H1 (cell line): ENCODE results near the gene KCNIP2. TPM values are rescaled to one million over a fixed set of nuclear protein-coding genes. Genes with fewer than 3 reads are reported as not detected.
A peak's percentile ranks its signal among the peaks of the same experiment; 100 is the strongest.

ENCODE experiments used
- CTCF ChIA-PET: fragments of 300-600 bp; sonication (Branson Sonifier 250); formaldehyde crosslinking; loops from one replicate; lab custom pipeline; 2021; ENCODE audit not compliant: partially characterized antibody; lab: Charles Lee
- POLR2A ChIA-PET: fragments of 300-600 bp; sonication (Branson Sonifier 250); formaldehyde crosslinking; loops from one replicate; lab custom pipeline; 2021; ENCODE audit warnings: inconsistent platforms; ENCODE audit not compliant: partially characterized antibody; lab: Charles Lee
- DNase-seq, 2 experiments: peaks; one replicate each; pipeline versions ENCODE4 v3.0.0 to v3.0.0-alpha.2; 2010 to 2022; ENCODE audit warnings: low spot score in 2 of 2, low read depth in 1 of 2, mixed read lengths in 1 of 2
- FAIRE-seq: peaks from 2 replicates; lab custom pipeline; 2011; peaks lifted over from hg19 to GRCh38; lab: Jason Lieb, UNC
- H2AFZ ChIP-seq: 2 replicates; pipeline ENCODE4 v1.8.1; 2012; ENCODE audit warnings: low read length, inconsistent platforms
- H2AK5ac ChIP-seq: 2 replicates; pipeline ENCODE4 v1.6.1; 2013; ENCODE audit warnings: low read depth, low read length
- H2BK120ac ChIP-seq: replicated peaks from 2 replicates; pipeline ENCODE3; 2013; ENCODE audit warnings: low read depth, low read length, inconsistent platforms
- H2BK12ac ChIP-seq: 2 replicates; pipeline ENCODE4 v1.6.1; 2013; ENCODE audit warnings: low read depth, low read length
- H2BK15ac ChIP-seq: 2 replicates; pipeline ENCODE4 v1.6.1; 2013; ENCODE audit warnings: low read length
- H2BK20ac ChIP-seq: 2 replicates; pipeline ENCODE4 v1.6.1; 2013; ENCODE audit warnings: low read length
- H2BK5ac ChIP-seq: 2 replicates; pipeline ENCODE4 v1.6.1; 2013; ENCODE audit warnings: low read depth, low read length
- H3K14ac ChIP-seq: 2 replicates; pipeline ENCODE4 v1.6.1; 2013; ENCODE audit warnings: inconsistent platforms; ENCODE audit not compliant: insufficient read length
- H3K18ac ChIP-seq: 2 replicates; pipeline ENCODE4 v1.6.1; 2013; ENCODE audit warnings: low read length; ENCODE audit errors: extremely low read depth
- H3K23ac ChIP-seq: 2 replicates; pipeline ENCODE4 v1.6.1; 2013; ENCODE audit warnings: inconsistent platforms; ENCODE audit not compliant: insufficient read length
- H3K23me2 ChIP-seq: 2 replicates; pipeline ENCODE4 v1.6.1; 2013; ENCODE audit warnings: low read depth, low read length
- H3K27ac ChIP-seq: 2 replicates; pipeline ENCODE4 v1.6.1; 2011; ENCODE audit warnings: low read depth, low read length, inconsistent platforms
- H3K27me3 ChIP-seq, 4 experiments: replicated peaks in 1 of 4; 1 replicate in 1 of 4; 2 replicates in 3 of 4; pipeline versions ENCODE4 v1.6.1 to v1.8.1; 2011 to 2013; ENCODE audit warnings: low read length in 3 of 4, mild to moderate bottlenecking in 3 of 4, inconsistent platforms in 2 of 4, mixed read lengths in 2 of 4, moderate library complexity in 1 of 4; ENCODE audit not compliant: control insufficient read depth in 3 of 4, insufficient read depth in 3 of 4; ENCODE audit errors: extremely low read depth in 1 of 4
- H3K36me3 ChIP-seq, 4 experiments: 2 replicates each; pipeline versions ENCODE4 v1.6.1 to v1.8.1; 2011 to 2013; ENCODE audit warnings: mild to moderate bottlenecking in 4 of 4, low read length in 3 of 4, moderate library complexity in 2 of 4, control low read depth in 1 of 4, inconsistent platforms in 1 of 4; ENCODE audit not compliant: insufficient read depth in 4 of 4, control insufficient read depth in 2 of 4
- H3K4ac ChIP-seq: replicated peaks from 2 replicates; pipeline ENCODE3; 2013; ENCODE audit warnings: low read length, low read depth, mixed read lengths, inconsistent platforms; ENCODE audit not compliant: insufficient read length
- H3K4me1 ChIP-seq, 4 experiments: replicated peaks in 1 of 4; 1 replicate in 1 of 4; 2 replicates in 3 of 4; pipeline versions ENCODE4 v1.6.1 to v1.8.1; 2011 to 2013; ENCODE audit warnings: low read length in 3 of 4, inconsistent platforms in 2 of 4, mixed read lengths in 1 of 4; ENCODE audit not compliant: insufficient read depth in 4 of 4, control insufficient read depth in 3 of 4
- H3K4me2 ChIP-seq, 2 experiments: 2 replicates each; pipeline versions ENCODE4 v1.6.1 to v1.8.1; 2011 to 2013; ENCODE audit warnings: low read depth in 2 of 2, low read length in 2 of 2, control low read depth in 1 of 2, inconsistent platforms in 1 of 2, mild to moderate bottlenecking in 1 of 2; ENCODE audit not compliant: insufficient read depth in 1 of 2
- H3K4me3 ChIP-seq, 4 experiments: fragments of 200-600, 300-600 bp in 1 of 4; sonication (generic), shearing (Covaris generic), sonication (Bioruptor Twin) in 1 of 4; 2 replicates each; pipeline versions ENCODE4 v1.5.1 to v1.8.1; 2011 to 2016; ENCODE audit warnings: low read length in 4 of 4, low read depth in 3 of 4, control low read depth in 2 of 4, inconsistent platforms in 2 of 4, mild to moderate bottlenecking in 2 of 4, mixed read lengths in 1 of 4, moderate library complexity in 1 of 4; ENCODE audit not compliant: insufficient read depth in 2 of 4; ENCODE audit errors: extremely low read depth in 1 of 4
- H3K56ac ChIP-seq: replicated peaks from 2 replicates; pipeline ENCODE3; 2013; ENCODE audit warnings: low read depth, mild to moderate bottlenecking, mixed read lengths, low read length, inconsistent platforms; ENCODE audit not compliant: insufficient read length
- H3K79me1 ChIP-seq: 2 replicates; pipeline ENCODE4 v1.6.1; 2013; ENCODE audit warnings: low read depth, low read length, control low read depth
- H3K79me2 ChIP-seq, 2 experiments: 2 replicates each; pipeline versions ENCODE4 v1.6.1 to v1.8.1; 2012 to 2013; ENCODE audit warnings: low read length in 2 of 2, mild to moderate bottlenecking in 2 of 2, inconsistent platforms in 1 of 2; ENCODE audit not compliant: insufficient read depth in 2 of 2, control insufficient read depth in 1 of 2
- H3K9ac ChIP-seq, 4 experiments: replicated peaks in 1 of 4; 1 replicate in 1 of 4; 2 replicates in 3 of 4; pipeline versions ENCODE4 v1.6.1 to v1.8.1; 2011 to 2013; ENCODE audit warnings: low read depth in 3 of 4, low read length in 3 of 4, control low read depth in 2 of 4, mild to moderate bottlenecking in 2 of 4, moderate library complexity in 2 of 4, inconsistent platforms in 1 of 4; ENCODE audit errors: extremely low read depth in 1 of 4
- H3K9me3 ChIP-seq, 2 experiments: 2 replicates each; pipeline versions ENCODE4 v1.6.1 to v1.8.1; 2012 to 2013; ENCODE audit warnings: mild to moderate bottlenecking in 2 of 2, moderate library complexity in 2 of 2, control low read depth in 1 of 2, inconsistent platforms in 1 of 2, low read depth in 1 of 2, low read length in 1 of 2, mixed read lengths in 1 of 2; ENCODE audit not compliant: insufficient read depth in 2 of 2
- H4K20me1 ChIP-seq, 2 experiments: replicated peaks in 1 of 2; 2 replicates each; pipeline versions ENCODE3 to v1.8.1; 2011 to 2013; ENCODE audit warnings: inconsistent platforms in 2 of 2, low read length in 2 of 2, mild to moderate bottlenecking in 1 of 2; ENCODE audit not compliant: insufficient read depth in 2 of 2, control insufficient read depth in 1 of 2
- H4K5ac ChIP-seq: 2 replicates; pipeline ENCODE4 v1.6.1; 2013; ENCODE audit warnings: low read length, low read depth, mixed read lengths, inconsistent platforms; ENCODE audit not compliant: insufficient read length
- H4K8ac ChIP-seq: 2 replicates; pipeline ENCODE4 v1.8.0; 2013; ENCODE audit warnings: mild to moderate bottlenecking, moderate library complexity, low read length, inconsistent platforms; ENCODE audit not compliant: insufficient read depth; ENCODE audit errors: extremely low read depth
- H4K91ac ChIP-seq: replicated peaks from 2 replicates; pipeline ENCODE3; 2013; ENCODE audit warnings: low read length, mixed read lengths, inconsistent platforms; ENCODE audit not compliant: insufficient read length
- BRCA1 ChIP-seq: IDR thresholded peaks from 2 replicates; pipeline ENCODE4 v1.6.1; 2012; ENCODE audit warnings: low read depth, low read length, improper control_type of control experiment
- EZH2 ChIP-seq: fragments of 200-600 bp; sonication (generic); IDR thresholded peaks from 2 replicates; pipeline ENCODE4 v1.7.1; 2012; ENCODE audit warnings: low read depth, mild to moderate bottlenecking, moderate library complexity, low read length, inconsistent platforms; ENCODE audit not compliant: severe bottlenecking
- KDM5A ChIP-seq: fragments of 200-600 bp; IDR thresholded peaks from 2 replicates; pipeline ENCODE4 v1.7.1; 2012; ENCODE audit warnings: mild to moderate bottlenecking, low read length, inconsistent platforms, mixed read lengths
- PHF8 ChIP-seq: fragments of 200-600 bp; sonication (generic); conservative IDR thresholded peaks from 2 replicates; pipeline ENCODE4 v1.7.1; 2012; ENCODE audit warnings: low read depth, mild to moderate bottlenecking, inconsistent platforms, low read length, moderate library complexity
- POU5F1 ChIP-seq: IDR thresholded peaks from 2 replicates; pipeline ENCODE4 v1.6.1; 2011; ENCODE audit warnings: low read depth, mild to moderate bottlenecking, low read length, moderate library complexity
- RBBP5 ChIP-seq: IDR thresholded peaks from 2 replicates; pipeline ENCODE4 v1.7.1; 2012; ENCODE audit warnings: low read depth, mild to moderate bottlenecking, inconsistent platforms, low read length, moderate library complexity, borderline replicate concordance
- TEAD4 ChIP-seq: IDR thresholded peaks from 2 replicates; pipeline ENCODE4 v1.6.1; 2012; ENCODE audit warnings: low read depth, low read length, inconsistent platforms, mixed read lengths
- ZNF274 ChIP-seq: IDR thresholded peaks from 2 replicates; pipeline ENCODE4 v1.7.0; 2012; ENCODE audit warnings: low read length, borderline replicate concordance; ENCODE audit errors: extremely low read depth
- WGBS, 2 experiments: shearing (Covaris generic) in 1 of 2; methylation state at CpG; one replicate each; pipeline versions ENCODE4 v1.1.6 to v1.1.7; 2013 to 2015; ENCODE audit warnings: low lambda C conversion rate in 2 of 2, mixed read lengths in 2 of 2, inconsistent platforms in 1 of 2, low coverage in 1 of 2, missing lambda C conversion rate in 1 of 2; ENCODE audit not compliant: insufficient replicate concordance in 2 of 2, insufficient coverage in 1 of 2, insufficient read length in 1 of 2; ENCODE audit errors: extremely low coverage in 1 of 2, missing lambda C conversion rate in 1 of 2; 5-methylcytosine and 5-hydroxymethylcytosine counted together
- polyA plus RNA-seq, 7 experiments: library from polyadenylated mRNA; depleted of rRNA in 3 of 7; stranded (reverse) in 5 of 7; unstranded in 2 of 7; fragments of >200 nt in 5 of 7; fragments of 200-250 nt in 2 of 7; gene quantifications; 1 replicate in 5 of 7; 2 replicates in 1 of 7; 4 replicates in 1 of 7; pipeline versions ENCODE4 v1.2.1 to v1.2.3, GENCODE V29; 2011 to 2013; ENCODE audit warnings: missing spikeins in 2 of 7, mixed read lengths in 2 of 7
- total RNA-seq: library from RNA; stranded (reverse); fragmentation: NEBNext Ultra II Directional; extraction: Animal tissue kit (Norgen Biotek cat#: 25700); gene quantifications from 2 replicates; pipeline ENCODE4 v1.2.1, GENCODE V29; 2021
- TF ChIP-seq, protein P1 (sequence below): IDR thresholded peaks from 2 replicates; pipeline ENCODE4 v1.6.1; 2012; ENCODE audit warnings: low read length, inconsistent platforms
- TF ChIP-seq, protein P2 (sequence below): IDR thresholded peaks from 2 replicates; pipeline ENCODE4 v1.6.1; 2011; ENCODE audit warnings: low read length, improper control_type of control experiment
- TF ChIP-seq, protein P3 (sequence below): IDR thresholded peaks from 2 replicates; pipeline ENCODE4 v1.6.1; 2012; ENCODE audit warnings: inconsistent platforms

KCNIP2 gene
- total and polyA plus RNA-seq, 2 of the 8 experiments (the other 6 are each of a cell fraction or from before 2014, with no cell fraction given), result 2.7 to 6.0 TPM

DNA sequence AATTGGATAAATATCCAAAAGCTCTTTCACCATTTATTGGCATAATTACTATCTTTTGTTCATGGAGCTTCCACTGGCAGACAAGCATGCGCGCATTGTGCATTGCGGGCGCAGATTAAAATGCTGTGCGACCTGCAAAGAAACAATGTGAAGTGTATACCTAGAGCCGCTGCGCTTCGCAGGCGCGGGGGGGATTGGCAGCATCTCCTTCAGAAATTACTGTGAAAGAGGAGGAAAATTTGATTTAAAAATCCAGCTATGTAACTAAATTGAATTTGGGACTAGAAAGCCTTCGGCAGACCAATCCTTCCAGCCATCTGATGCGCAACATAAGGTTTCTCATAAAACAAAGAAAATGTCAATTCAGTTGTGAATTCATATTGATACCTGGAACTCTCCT is 50.1 kb downstream of the KCNIP2 start:
- H3K18ac ChIP-seq, result no peak overlapping the region
- H2BK120ac ChIP-seq, result no peak overlapping the region
- H2BK12ac ChIP-seq, result no peak overlapping the region
- H3K4ac ChIP-seq, result no peak overlapping the region
- no peak for FAIRE-seq
- H3K79me2 ChIP-seq, result peaks cover 0 to 5% of the 10 kb centered on the region in 2 experiments; a peak in 2 of 4 replicates
- no peak overlapping the region for H3K14ac ChIP-seq
- peak overlapping the region; percentile 15; the same call in 1 of the 2 replicates for H4K8ac ChIP-seq
- no peak overlapping the region for H2BK20ac ChIP-seq
- H3K23ac ChIP-seq, result no peak overlapping the region
- no peak overlapping the region for H4K5ac ChIP-seq
- H3K23me2 ChIP-seq, result no peaks in the 10 kb centered on the region
- POLR2A ChIA-PET, result interaction anchor here (1.3 to 1.6 kb wide), 2 partner anchors 20 to 25 kb away, joined by 6 to 10 read pairs; partner anchors contain the start of gene OGA
- no peaks in the 10 kb centered on the region for H3K4me1 ChIP-seq
- H4K91ac ChIP-seq, result no peak overlapping the region
- H3K27ac ChIP-seq, result no peak overlapping the region
- no peak overlapping the region for H2AFZ ChIP-seq
- no peak overlapping the region for H2BK15ac ChIP-seq
- no peak overlapping the region for H3K9ac ChIP-seq
- no peak overlapping the region for H2BK5ac ChIP-seq
- no peak overlapping the region for H3K4me3 ChIP-seq
- H3K36me3 ChIP-seq, result peaks cover 33 to 96% (median 75%) of the 10 kb centered on the region in 4 experiments
- CTCF ChIA-PET, result interaction anchor here (0.6 kb wide), 1 partner anchor 15 kb away, joined by 3 read pairs; no protein-coding TSS in a partner anchor
- H3K27me3 ChIP-seq, result no peaks in the 10 kb centered on the region
- no peak overlapping the region for H3K4me2 ChIP-seq
- no peak overlapping the region for H3K56ac ChIP-seq
- H3K79me1 ChIP-seq, result no peaks in the 10 kb centered on the region
- H4K20me1 ChIP-seq, result peaks cover 4 to 9% of the 10 kb centered on the region in 2 experiments
- H3K9me3 ChIP-seq, result no peaks in the 10 kb centered on the region
- WGBS, 2 experiments, result 96% methylated on average over 12 of the region's 12 CpGs; no CpG with 5 or more reads in 1 of the 2 experiments
- DNase-seq, result no peak
- no peak overlapping the region for H2AK5ac ChIP-seq
- TF ChIP-seq POU5F1 (no peak), PHF8 (no peak), ZNF274 (no peak), EZH2 (no peak), KDM5A (no peak), RBBP5 (no peak), TEAD4 (no peak), BRCA1 (no peak)
- TF ChIP-seq, protein P1, sequence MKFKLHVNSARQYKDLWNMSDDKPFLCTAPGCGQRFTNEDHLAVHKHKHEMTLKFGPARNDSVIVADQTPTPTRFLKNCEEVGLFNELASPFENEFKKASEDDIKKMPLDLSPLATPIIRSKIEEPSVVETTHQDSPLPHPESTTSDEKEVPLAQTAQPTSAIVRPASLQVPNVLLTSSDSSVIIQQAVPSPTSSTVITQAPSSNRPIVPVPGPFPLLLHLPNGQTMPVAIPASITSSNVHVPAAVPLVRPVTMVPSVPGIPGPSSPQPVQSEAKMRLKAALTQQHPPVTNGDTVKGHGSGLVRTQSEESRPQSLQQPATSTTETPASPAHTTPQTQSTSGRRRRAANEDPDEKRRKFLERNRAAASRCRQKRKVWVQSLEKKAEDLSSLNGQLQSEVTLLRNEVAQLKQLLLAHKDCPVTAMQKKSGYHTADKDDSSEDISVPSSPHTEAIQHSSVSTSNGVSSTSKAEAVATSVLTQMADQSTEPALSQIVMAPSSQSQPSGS, result no peak
- TF ChIP-seq, protein P2, sequence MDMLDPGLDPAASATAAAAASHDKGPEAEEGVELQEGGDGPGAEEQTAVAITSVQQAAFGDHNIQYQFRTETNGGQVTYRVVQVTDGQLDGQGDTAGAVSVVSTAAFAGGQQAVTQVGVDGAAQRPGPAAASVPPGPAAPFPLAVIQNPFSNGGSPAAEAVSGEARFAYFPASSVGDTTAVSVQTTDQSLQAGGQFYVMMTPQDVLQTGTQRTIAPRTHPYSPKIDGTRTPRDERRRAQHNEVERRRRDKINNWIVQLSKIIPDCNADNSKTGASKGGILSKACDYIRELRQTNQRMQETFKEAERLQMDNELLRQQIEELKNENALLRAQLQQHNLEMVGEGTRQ, result no peak
- TF ChIP-seq, protein P3, sequence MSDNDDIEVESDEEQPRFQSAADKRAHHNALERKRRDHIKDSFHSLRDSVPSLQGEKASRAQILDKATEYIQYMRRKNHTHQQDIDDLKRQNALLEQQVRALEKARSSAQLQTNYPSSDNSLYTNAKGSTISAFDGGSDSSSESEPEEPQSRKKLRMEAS, result no peak
